Measurements from ENCODE around the gene SLC25A33. TPM values are rescaled to one million over a fixed set of nuclear protein-coding genes. Genes with fewer than 3 reads are reported as not detected.

SLC25A33 gene
- total RNA-seq, 1 experiment from 2014 or later, result 9.4 TPM

DNA sequence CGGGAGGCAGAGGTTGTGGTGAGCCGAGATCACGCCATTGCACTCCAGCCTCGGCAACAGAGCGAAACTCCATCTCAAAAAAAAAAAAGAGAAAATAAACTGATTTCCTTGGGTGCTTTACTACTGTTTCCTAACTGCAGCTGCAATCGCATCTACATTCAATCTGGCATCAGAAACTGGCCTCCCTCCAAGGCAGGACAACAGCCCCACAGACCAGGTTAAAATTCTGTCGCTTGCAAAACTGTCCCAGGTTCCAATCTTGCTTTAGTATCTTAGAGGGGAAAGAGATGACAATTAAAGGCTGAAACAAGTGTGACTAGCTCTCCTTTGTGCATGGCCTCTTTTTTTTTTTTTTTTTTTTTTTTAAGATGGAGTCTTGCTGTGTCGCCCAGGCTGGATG, 32.4 kb upstream of the SLC25A33 start:
- Histone ChIP-seq H2BK15ac (ENCODE audit: low read depth, low read length) (no peak overlapping the region), H3K56ac (ENCODE audit: insufficient read length, low read depth, low read length) (no peak overlapping the region), H4K8ac (replicated peaks; ENCODE audit: insufficient read length, low read depth, low read length) (no peak overlapping the region), H2AK5ac (ENCODE audit: insufficient read length, low read length) (no peak overlapping the region), H2BK20ac (ENCODE audit: low read depth, low read length, poor library complexity, severe bottlenecking) (no peak overlapping the region), H2BK120ac (ENCODE audit: low read depth, low read length, poor library complexity, severe bottlenecking) (no peak overlapping the region), H3K4me2 (ENCODE audit: insufficient read depth, insufficient read length, low read length) (no peak overlapping the region), H4K20me1 (ENCODE audit: control insufficient read depth, insufficient read depth, insufficient read length) (no peaks in the 10 kb centered on the region), H4K91ac (ENCODE audit: insufficient read length, low read depth, low read length) (no peak overlapping the region), H2BK12ac (ENCODE audit: insufficient read length, low read depth, low read length) (no peak overlapping the region), H3K9ac (ENCODE audit: extremely low read depth, insufficient read length, low read length) (no peak overlapping the region), H3K23ac (ENCODE audit: insufficient read length, low read depth, low read length) (no peak overlapping the region), H3K14ac (ENCODE audit: insufficient read depth, low read length) (no peak overlapping the region), H2AFZ (ENCODE audit: low read length) (no peak overlapping the region), H2BK5ac (ENCODE audit: insufficient read length, low read length) (no peak overlapping the region), H3K23me2 (ENCODE audit: insufficient read length, low read depth, low read length, poor library complexity, severe bottlenecking) (no peaks in the 10 kb centered on the region), H3K79me2 (ENCODE audit: insufficient read depth, low read length) (no peaks in the 10 kb centered on the region), H3K4me1 (ENCODE audit: insufficient read depth, low read length) (no peaks in the 10 kb centered on the region; the same call in 1 of the 2 replicates), H3K27me3 (ENCODE audit: insufficient read depth, low read length) (no peaks in the 10 kb centered on the region), H3K79me1 (ENCODE audit: insufficient read depth, low read depth, low read length, poor library complexity, severe bottlenecking) (no peaks in the 10 kb centered on the region), H3T11ph (ENCODE audit: low read length) (no peak overlapping the region), H3K9me3 (ENCODE audit: control insufficient read depth, low read depth, low read length) (no peaks in the 10 kb centered on the region), H4K5ac (ENCODE audit: insufficient read length, low read depth, low read length) (no peak overlapping the region), H3K27ac (ENCODE audit: insufficient read length, low read depth, low read length) (no peak overlapping the region), H3K4ac (ENCODE audit: low read depth, low read length) (no peak overlapping the region), H3K18ac (ENCODE audit: insufficient read length, low read depth, low read length) (no peak overlapping the region)
- TF ChIP-seq, protein P1, sequence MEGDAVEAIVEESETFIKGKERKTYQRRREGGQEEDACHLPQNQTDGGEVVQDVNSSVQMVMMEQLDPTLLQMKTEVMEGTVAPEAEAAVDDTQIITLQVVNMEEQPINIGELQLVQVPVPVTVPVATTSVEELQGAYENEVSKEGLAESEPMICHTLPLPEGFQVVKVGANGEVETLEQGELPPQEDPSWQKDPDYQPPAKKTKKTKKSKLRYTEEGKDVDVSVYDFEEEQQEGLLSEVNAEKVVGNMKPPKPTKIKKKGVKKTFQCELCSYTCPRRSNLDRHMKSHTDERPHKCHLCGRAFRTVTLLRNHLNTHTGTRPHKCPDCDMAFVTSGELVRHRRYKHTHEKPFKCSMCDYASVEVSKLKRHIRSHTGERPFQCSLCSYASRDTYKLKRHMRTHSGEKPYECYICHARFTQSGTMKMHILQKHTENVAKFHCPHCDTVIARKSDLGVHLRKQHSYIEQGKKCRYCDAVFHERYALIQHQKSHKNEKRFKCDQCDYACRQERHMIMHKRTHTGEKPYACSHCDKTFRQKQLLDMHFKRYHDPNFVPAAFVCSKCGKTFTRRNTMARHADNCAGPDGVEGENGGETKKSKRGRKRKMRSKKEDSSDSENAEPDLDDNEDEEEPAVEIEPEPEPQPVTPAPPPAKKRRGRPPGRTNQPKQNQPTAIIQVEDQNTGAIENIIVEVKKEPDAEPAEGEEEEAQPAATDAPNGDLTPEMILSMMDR (conservative IDR thresholded peaks at IDR 0.05), result no peak
- no CpG with 5 or more reads among the region's 8 CpGs for WGBS (ENCODE audit: extremely low coverage, insufficient read length, low lambda C conversion rate)
- Mint-ChIP-seq H3K4me1 (peaks cover 0 to 6% of the 10 kb centered on the region in 2 experiments; a peak in 1 of 4 replicates), H3K4me3 (no peak overlapping the region; a peak in 1 of 5 replicates), H3K27me3 (ENCODE audit: low read depth) (peaks cover 7% of the 10 kb centered on the region; the same call in 1 of the 2 replicates), H3K36me3 (ENCODE audit: insufficient read depth in 1 of 3, low read depth in 3 of 3) (no peaks in the 10 kb centered on the region), H3K9me3 (no peaks in the 10 kb centered on the region), H3K27ac (no peak overlapping the region)
- no peak for DNase-seq

Measured in H9 (cell line).